Caco-2 (cell line): ENCODE measurements around the gene DRC7. TPM values are rescaled to one million over a fixed set of nuclear protein-coding genes. Genes with fewer than 3 reads are reported as not detected.

Experiments
- BruUV-seq: library from RNA; stranded (reverse); fragments of 400-500 nt; replicated peaks from 2 replicates; lab custom pipeline; 2021; lab: Mats Ljungman, UMichigan
- CTCF ChIA-PET: fragments of 300-600 bp; sonication (Branson Sonifier 250); formaldehyde crosslinking; loops from one replicate; lab custom pipeline; 2022; ENCODE audit warnings: antibody characterized with exemption; lab: Charles Lee
- POLR2A ChIA-PET: fragments of 300-600 bp; sonication (Branson Sonifier 250); formaldehyde crosslinking; loops from one replicate; lab custom pipeline; 2022; ENCODE audit warnings: antibody characterized with exemption; lab: Charles Lee
- DNase-seq, 2 experiments: peaks; one replicate each; pipeline versions ENCODE4 v3.0.0 to v3.0.0-alpha.2; 2020 to 2022
- H3K27me3 ChIP-seq: replicated peaks from 2 replicates; pipeline ENCODE4 v1.6.0; 2011; ENCODE audit warnings: low read length; ENCODE audit not compliant: control insufficient read depth, insufficient read depth
- H3K36me3 ChIP-seq: 2 replicates; pipeline ENCODE4 v1.5.1; 2011; ENCODE audit warnings: low read length; ENCODE audit not compliant: control insufficient read depth, insufficient read depth
- H3K4me1 ChIP-seq: fragments of 250-450 bp; sonication (Bioruptor Pico); 2 replicates; pipeline ENCODE4 v1.5.1; 2020; ENCODE audit warnings: mild to moderate bottlenecking
- H3K4me3 ChIP-seq: 2 replicates; pipeline ENCODE4 v1.5.1; 2011; ENCODE audit warnings: low read depth, mild to moderate bottlenecking, control low read depth, low read length
- H3K9me3 ChIP-seq: fragments of 250-450 bp; sonication (Bioruptor Pico); 2 replicates; pipeline ENCODE4 v1.5.1; 2020; ENCODE audit warnings: mild to moderate bottlenecking, moderate library complexity
- H3K27ac Mint-ChIP-seq: one replicate; pipeline ENCODE4 v1.8.0; 2022; ENCODE audit warnings: mixed read lengths; ENCODE audit not compliant: unreplicated experiment
- H3K27me3 Mint-ChIP-seq: one replicate; pipeline ENCODE4 v1.8.0; 2022; ENCODE audit warnings: mixed read lengths; ENCODE audit not compliant: insufficient read depth, unreplicated experiment
- H3K36me3 Mint-ChIP-seq: one replicate; pipeline ENCODE4 v1.8.0; 2022; ENCODE audit warnings: mild to moderate bottlenecking, mixed read lengths; ENCODE audit not compliant: insufficient read depth, unreplicated experiment
- H3K4me1 Mint-ChIP-seq: one replicate; pipeline ENCODE4 v1.8.0; 2022; ENCODE audit warnings: low read depth, mixed read lengths; ENCODE audit not compliant: unreplicated experiment
- H3K4me3 Mint-ChIP-seq: one replicate; pipeline ENCODE4 v1.8.0; 2022; ENCODE audit warnings: mild to moderate bottlenecking, moderate library complexity, mixed read lengths; ENCODE audit not compliant: unreplicated experiment
- H3K9me3 Mint-ChIP-seq: one replicate; pipeline ENCODE4 v1.8.0; 2022; ENCODE audit warnings: mixed read lengths; ENCODE audit not compliant: unreplicated experiment
- intact Hi-C: fragments of 100-400 bp; cut with micrococcal nuclease; formaldehyde crosslinking; loops from one replicate; pipeline ENCODE4 v1.10.0; 2022; ENCODE audit not compliant: unreplicated experiment
- total RNA-seq: library from RNA; stranded (reverse); gene quantifications from 2 replicates; pipeline ENCODE4 v1.2.3, GENCODE V29; 2022
- TF ChIP-seq, protein P1 (sequence below), 2 experiments: fragments of 200-600 bp in 1 of 2; IDR thresholded peaks; 1 replicate in 1 of 2; 2 replicates in 1 of 2; pipeline versions ENCODE4 v1.5.1 to v1.8.0; 2011 to 2022; ENCODE audit warnings: antibody characterized with exemption in 1 of 2, control low read depth in 1 of 2, inconsistent platforms in 1 of 2, low read depth in 1 of 2, low read length in 1 of 2, mild to moderate bottlenecking in 1 of 2, moderate library complexity in 1 of 2; ENCODE audit not compliant: insufficient read depth in 1 of 2, severe bottlenecking in 1 of 2, unreplicated experiment in 1 of 2

Gene DRC7
- total RNA-seq, 1 experiment from 2014 or later: 1.1 TPM

DNA sequence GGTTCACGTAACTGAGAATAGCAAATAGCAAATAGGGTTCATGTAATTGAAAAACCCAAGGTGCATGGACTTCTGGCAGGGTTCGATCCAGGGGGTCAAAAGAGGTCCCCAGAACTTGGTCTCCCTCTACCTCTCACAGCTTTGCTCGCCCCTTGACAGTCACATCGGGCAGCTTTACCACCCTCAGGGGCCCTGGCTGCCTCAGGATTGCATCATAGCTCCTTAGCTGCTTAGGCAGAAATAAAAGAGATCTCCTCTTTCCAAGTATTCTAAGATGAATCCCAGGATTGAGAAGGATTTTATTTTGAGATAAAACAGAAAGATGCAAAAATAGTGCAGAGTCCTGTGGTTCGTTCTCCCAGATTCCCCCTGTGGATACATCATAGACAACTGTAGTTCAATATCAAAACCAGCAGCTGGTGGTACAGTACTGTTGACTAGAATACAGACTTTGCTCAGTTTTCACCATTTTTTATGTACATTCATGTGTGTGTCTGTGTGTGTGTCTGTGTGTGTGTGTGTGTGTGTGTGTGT, 13.7 kb upstream of the DRC7 start:
- ChIA-PET CTCF (interaction anchor here (1.0 kb wide), 1 partner anchor 55 kb away, joined by 4 read pairs; the partner anchor contains the start of gene KATNB1), POLR2A (no interaction called here)
- intact Hi-C loops: loop anchor here (1.0 kb wide), 1 partner anchor 39 kb away; no protein-coding TSS in a partner anchor
- no peak for DNase-seq
- Mint-ChIP-seq H3K4me3 (no peak overlapping the region), H3K36me3 (no peaks in the 10 kb centered on the region), H3K4me1 (peaks cover 17% of the 10 kb centered on the region), H3K27me3 (no peaks in the 10 kb centered on the region), H3K9me3 (no peaks in the 10 kb centered on the region), H3K27ac (no peak overlapping the region)
- Histone ChIP-seq H3K4me3 (no peak overlapping the region), H3K4me1 (peaks cover 11% of the 10 kb centered on the region), H3K9me3 (no peaks in the 10 kb centered on the region), H3K27me3 (no peaks in the 10 kb centered on the region), H3K36me3 (no peaks in the 10 kb centered on the region)
- BruUV-seq: no TSS peak
- TF ChIP-seq, protein P1, sequence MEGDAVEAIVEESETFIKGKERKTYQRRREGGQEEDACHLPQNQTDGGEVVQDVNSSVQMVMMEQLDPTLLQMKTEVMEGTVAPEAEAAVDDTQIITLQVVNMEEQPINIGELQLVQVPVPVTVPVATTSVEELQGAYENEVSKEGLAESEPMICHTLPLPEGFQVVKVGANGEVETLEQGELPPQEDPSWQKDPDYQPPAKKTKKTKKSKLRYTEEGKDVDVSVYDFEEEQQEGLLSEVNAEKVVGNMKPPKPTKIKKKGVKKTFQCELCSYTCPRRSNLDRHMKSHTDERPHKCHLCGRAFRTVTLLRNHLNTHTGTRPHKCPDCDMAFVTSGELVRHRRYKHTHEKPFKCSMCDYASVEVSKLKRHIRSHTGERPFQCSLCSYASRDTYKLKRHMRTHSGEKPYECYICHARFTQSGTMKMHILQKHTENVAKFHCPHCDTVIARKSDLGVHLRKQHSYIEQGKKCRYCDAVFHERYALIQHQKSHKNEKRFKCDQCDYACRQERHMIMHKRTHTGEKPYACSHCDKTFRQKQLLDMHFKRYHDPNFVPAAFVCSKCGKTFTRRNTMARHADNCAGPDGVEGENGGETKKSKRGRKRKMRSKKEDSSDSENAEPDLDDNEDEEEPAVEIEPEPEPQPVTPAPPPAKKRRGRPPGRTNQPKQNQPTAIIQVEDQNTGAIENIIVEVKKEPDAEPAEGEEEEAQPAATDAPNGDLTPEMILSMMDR (IDR thresholded peaks at IDR 0.05; ENCODE audit: insufficient read depth in 1 of 2, low read depth in 1 of 2, low read length in 1 of 2, severe bottlenecking in 1 of 2, unreplicated experiment in 1 of 2): peak in 1 of 2 experiments; percentile 18

- H3K9me3 Mint-ChIP-seq: no peaks in the 10 kb centered on the region
- Histone ChIP-seq H3K9me3 (no peaks in the 10 kb centered on the region), H3K27me3 (no peaks in the 10 kb centered on the region), H3K36me3 (no peaks in the 10 kb centered on the region), H3K4me1 (no peaks in the 10 kb centered on the region), H3K4me3 (no peak overlapping the region)
- H3K36me3 Mint-ChIP-seq: no peaks in the 10 kb centered on the region
- DNase-seq: no peak
- ChIA-PET CTCF (interaction anchor here (0.5 to 0.7 kb wide), 2 partner anchors 40 to 96 kb away, joined by 7 read pairs; no protein-coding TSS in a partner anchor), POLR2A (no interaction called here)
- H3K4me1 Mint-ChIP-seq: peaks cover 6% of the 10 kb centered on the region
- no peak overlapping the region for H3K4me3 Mint-ChIP-seq
- no TSS peak for BruUV-seq
- H3K27ac Mint-ChIP-seq: no peak overlapping the region
- H3K27me3 Mint-ChIP-seq: no peaks in the 10 kb centered on the region
- intact Hi-C loops: loop anchor here (1.0 kb wide), 1 partner anchor 38 kb away; no protein-coding TSS in a partner anchor
- TF ChIP-seq, protein P1 (IDR thresholded peaks at IDR 0.05; ENCODE audit: insufficient read depth in 1 of 2, low read depth in 1 of 2, low read length in 1 of 2, severe bottlenecking in 1 of 2, unreplicated experiment in 1 of 2): no peak
Observed at GRCh38 chr16:57681950-57682728, 12.5 kb upstream of the DRC7 start.

DNA sequence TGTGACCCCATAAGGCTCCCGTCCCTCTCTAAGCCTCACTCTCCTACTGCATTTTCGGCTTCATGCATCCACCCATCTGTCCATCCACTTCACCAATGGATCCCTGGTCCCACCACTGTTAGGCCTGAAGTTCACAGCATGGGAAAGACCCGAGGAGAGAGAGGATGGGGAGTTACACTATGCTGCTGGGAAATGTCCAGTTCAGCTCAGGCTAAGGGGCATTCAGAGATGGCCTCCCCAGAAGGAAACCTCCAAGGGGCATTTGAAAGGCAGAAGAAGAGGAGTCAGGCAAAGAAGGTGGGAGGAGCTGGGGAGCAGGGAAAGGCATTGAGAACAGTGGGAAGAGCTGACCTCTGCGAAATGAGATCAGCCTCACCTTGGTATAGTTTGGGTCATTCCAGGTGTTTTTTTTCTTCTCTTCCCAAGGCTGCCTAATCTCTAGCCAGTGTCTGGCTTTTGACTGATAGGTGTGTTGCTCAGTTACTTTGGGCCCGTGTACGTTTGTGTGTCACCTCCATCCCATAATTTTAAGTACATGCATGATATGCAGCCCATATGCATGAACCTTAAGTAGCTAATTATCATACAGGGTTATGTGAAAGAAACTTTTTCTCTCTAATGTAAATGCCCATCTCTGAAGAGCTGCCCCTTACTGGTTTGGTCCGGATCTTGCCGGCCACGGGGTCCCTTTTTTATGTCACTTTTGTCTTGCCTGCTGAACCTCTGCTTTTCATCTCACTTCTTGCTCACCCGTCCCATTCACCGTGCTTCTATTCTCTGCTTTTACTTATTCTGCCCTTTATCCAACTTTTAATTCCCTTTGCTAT, 11.6 kb upstream of the DRC7 start:
- Mint-ChIP-seq H3K4me1 (no peaks in the 10 kb centered on the region), H3K27me3 (no peaks in the 10 kb centered on the region), H3K36me3 (no peaks in the 10 kb centered on the region), H3K9me3 (no peaks in the 10 kb centered on the region), H3K27ac (no peak overlapping the region), H3K4me3 (no peak overlapping the region)
- ChIA-PET POLR2A (interaction anchor here (0.6 kb wide), 1 partner anchor 26 kb away, joined by 4 read pairs; no protein-coding TSS in a partner anchor), CTCF (interaction anchor here (0.7 to 1.0 kb wide), 2 partner anchors 8 to 41 kb away, joined by 3 to 7 read pairs; no protein-coding TSS in a partner anchor)
- no peak for DNase-seq
- H3K4me1 ChIP-seq: no peaks in the 10 kb centered on the region
- no peaks in the 10 kb centered on the region for H3K27me3 ChIP-seq
- TF ChIP-seq, protein P1 (IDR thresholded peaks at IDR 0.05; ENCODE audit: insufficient read depth in 1 of 2, low read depth in 1 of 2, low read length in 1 of 2, severe bottlenecking in 1 of 2, unreplicated experiment in 1 of 2): no peak
- no TSS peak for BruUV-seq
- H3K4me3 ChIP-seq: no peak overlapping the region
- H3K9me3 ChIP-seq: no peaks in the 10 kb centered on the region; the same call in 1 of the 2 replicates
- no peaks in the 10 kb centered on the region for H3K36me3 ChIP-seq
- intact Hi-C loops: no loop called here
